SW480 (cell line): ENCODE measurements around the gene ALPI.

ENCODE experiments used
- DNase-seq: peaks from one replicate; pipeline ENCODE4 v3.0.0-alpha.2; 2016; ENCODE audit warnings: low spot score

The ALPI gene

GRCh38 chr2:232501331-232501771, 45.4 kb downstream of the ALPI start:
- DNase-seq, result no peak

DNA sequence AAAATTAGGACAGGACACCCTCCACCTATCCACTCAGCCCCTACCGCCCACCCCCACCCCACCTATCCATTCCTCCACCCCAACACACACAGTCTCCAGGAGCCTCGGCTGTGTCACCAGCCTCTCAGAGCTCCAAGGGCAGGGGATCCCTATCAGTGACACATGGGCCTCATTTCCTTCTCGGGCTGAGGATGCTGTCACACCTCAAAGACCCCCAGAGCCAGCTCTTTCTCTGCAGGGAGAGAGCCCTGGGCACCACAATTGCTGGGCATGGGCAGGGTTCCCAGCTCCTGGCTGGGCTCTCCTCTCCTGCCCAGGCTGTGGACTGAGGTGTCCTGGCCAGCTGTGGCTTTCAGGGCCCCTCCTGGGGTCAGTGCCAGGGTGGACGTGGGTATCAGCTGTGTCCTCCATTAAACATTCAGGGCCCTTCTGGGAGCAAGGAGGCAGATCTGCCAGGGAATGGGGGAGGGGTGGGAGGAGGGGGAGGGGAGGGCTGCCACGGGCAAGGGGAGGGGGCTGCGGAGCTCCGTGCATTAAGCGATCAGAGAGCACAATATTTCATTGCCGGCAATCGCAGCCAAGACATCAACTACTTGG, 45.9 kb downstream of the ALPI start:
- DNase-seq, result no peak

DNA sequence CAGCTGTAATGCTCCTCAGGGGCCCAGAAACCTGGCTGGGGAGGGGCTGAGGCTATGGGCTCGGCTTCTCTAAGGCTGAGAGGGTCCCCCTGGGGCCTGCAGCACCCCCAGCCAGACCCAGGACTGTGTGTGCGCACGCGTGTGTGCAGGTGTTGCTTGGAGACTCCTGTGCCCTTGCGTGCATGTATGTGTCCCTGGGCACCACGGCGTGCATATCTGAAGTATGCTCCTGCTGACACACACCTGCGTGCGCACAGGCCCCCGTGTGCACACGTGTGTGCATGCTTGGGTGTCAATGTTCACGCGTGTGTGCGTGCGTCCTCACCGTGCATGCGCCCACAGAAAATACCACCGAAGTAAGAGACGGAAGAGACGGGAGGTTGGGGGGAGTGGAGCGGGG, 46.6 kb downstream of the ALPI start:
- no peak for DNase-seq

DNA sequence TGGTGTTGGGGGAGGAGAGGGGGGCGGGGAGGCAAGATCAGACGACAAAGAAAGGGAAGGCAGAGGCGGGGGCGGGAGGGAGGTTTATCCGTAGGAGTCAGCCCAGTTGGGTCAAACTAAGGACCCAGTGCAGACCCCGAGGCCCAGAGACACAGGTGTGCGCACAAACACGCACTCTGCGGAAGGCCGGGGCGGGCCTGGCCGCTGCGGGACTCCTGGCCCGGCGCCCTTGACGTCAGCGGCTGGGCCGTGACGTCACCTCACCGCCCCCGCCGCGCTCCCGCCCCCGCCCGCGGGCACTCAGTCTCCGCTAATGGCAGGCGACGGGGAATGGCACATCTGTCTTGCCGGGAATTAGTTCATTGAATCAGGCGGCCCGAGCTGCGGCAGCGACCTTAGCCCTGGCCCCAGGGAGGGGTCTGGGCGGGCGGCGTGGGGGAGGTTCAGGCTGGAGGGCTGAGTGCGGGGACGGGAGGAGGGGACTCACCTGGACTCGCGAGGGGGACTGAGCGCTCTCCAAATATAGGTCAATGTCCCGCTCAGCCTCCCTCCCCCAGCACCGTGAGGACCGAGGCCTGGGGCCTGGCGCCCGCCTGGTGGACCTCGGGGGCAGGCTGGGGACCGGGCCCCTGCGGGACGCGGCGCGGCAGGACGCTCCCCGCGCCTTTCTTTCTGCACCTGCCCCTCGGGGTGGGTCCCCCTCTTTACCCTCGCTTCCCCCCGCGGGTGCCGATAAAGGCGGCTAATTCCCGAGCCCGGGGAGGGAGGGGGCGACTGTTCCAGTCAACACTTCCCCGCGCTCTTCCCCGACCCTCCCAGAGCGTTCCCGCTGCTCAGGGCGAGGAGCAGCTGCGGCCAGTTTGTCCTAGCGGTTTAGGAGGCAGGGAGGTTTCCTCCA, 47.2 kb downstream of the ALPI start:
- no peak for DNase-seq

DNA sequence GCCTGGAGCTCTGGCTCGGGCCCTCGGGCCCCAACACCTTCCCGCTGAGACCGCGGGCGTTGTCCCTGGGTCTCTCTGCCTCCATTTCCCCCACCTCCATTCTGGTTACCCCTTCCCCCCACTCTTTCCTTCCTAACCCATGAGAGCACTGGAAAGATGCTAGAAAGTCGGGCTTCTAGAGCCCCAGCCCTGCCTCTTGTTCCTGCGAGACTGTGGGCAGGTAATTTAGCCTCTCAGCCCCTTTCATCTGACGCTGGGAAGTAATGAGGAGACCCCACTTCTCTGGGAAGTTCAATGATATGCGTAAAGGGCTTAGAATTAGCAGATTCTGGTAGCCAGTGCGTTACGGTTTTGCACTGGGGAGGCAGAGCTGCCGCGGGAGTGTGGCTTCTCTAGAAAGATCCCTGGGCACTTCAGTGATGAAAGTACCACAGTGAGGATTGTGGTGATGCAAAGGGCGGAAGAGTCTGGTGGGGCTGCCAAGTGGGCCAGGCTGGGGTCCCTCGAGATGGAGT, 47.9 kb downstream of the ALPI start:
- no peak for DNase-seq

DNA sequence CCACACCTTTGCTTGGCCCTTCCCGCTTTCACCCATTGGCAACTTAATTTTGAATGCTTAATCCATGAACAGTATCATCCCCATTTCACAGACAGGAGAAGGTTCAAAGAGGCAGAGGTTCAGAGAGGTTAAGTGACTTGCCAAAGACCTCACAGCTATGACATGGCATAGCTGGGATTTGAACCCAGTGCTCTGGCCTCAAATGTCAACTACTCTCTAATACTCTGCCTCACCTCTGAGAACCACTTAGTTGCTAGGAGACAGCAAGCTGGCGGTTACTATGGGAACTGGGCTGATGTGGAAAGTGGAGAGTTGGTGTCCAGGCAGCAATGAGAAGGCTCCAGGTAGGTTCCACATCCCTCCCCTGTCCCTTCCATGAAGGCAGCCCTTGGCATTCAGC, 48.5 kb downstream of the ALPI start:
- no peak for DNase-seq

DNA sequence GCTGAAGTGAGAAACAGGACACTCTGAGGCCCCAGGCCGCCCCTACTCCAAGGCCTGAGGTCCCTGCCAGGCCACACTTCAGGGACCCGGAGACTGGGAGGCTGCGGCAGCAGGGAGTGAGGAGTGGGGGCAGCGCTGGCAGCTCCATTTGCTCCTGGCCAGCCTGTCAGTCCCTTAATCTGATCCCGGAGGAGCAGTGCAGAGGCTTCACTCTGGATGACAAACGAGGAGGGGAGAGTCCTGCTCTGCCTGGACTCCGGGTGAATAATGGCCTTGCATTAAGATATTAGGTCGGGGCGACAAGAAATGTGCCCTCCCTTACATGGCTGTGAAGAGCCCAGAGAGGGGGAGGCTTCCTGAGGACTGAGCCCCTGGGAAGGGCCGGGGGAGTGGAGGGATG, 49.9 kb downstream of the ALPI start:
- no peak for DNase-seq

GRCh38 chr2:232506709-232507108, 50.8 kb downstream of the ALPI start:
- DNase-seq, result no peak

- DNase-seq, result no peak
These were observed 52.3 kb downstream of the ALPI start for GRCh38 chr2:232508251-232508650.
